MCF 10A (cell line): ENCODE data around the gene NISCH. TPM values are rescaled to one million over a fixed set of nuclear protein-coding genes. Genes with fewer than 3 reads are reported as not detected.

Experiments
- BruUV-seq: library from RNA; stranded (reverse); fragments of 400-500 nt; replicated peaks from 2 replicates; lab custom pipeline; 2021; lab: Mats Ljungman, UMichigan
- CTCF ChIA-PET: fragments of 300-600 bp; sonication (Branson Sonifier 250); formaldehyde crosslinking; extraction: SDS; loops from one replicate; lab custom pipeline; 2021; ENCODE audit warnings: antibody characterized with exemption, inconsistent platforms; lab: Yijun Ruan, JAX
- POLR2A ChIA-PET: fragments of 300-600, 350-650 bp; sonication (Branson Sonifier 250); formaldehyde crosslinking; extraction: SDS; loops from one replicate; lab custom pipeline; 2020; ENCODE audit warnings: antibody characterized with exemption, inconsistent platforms; lab: Yijun Ruan, JAX
- DNase-seq: peaks from one replicate; pipeline ENCODE4 v3.0.0-alpha.2; 2018; ENCODE audit not compliant: unreplicated experiment
- H3K27ac Mint-ChIP-seq: one replicate; pipeline ENCODE4 v1.8.0; 2022; ENCODE audit warnings: mild to moderate bottlenecking, low read depth, mixed read lengths; ENCODE audit not compliant: unreplicated experiment
- H3K27me3 Mint-ChIP-seq: one replicate; pipeline ENCODE4 v1.8.0; 2022; ENCODE audit warnings: mixed read lengths; ENCODE audit not compliant: insufficient read depth, unreplicated experiment
- H3K36me3 Mint-ChIP-seq: one replicate; pipeline ENCODE4 v1.8.0; 2022; ENCODE audit warnings: mild to moderate bottlenecking, moderate library complexity, mixed read lengths; ENCODE audit not compliant: insufficient read depth, unreplicated experiment
- H3K4me1 Mint-ChIP-seq: one replicate; pipeline ENCODE4 v1.8.0; 2022; ENCODE audit warnings: mixed read lengths; ENCODE audit not compliant: insufficient read depth, unreplicated experiment
- H3K4me3 Mint-ChIP-seq: one replicate; pipeline ENCODE4 v1.8.0; 2022; ENCODE audit warnings: mild to moderate bottlenecking, moderate library complexity, mixed read lengths; ENCODE audit not compliant: unreplicated experiment
- H3K9me3 Mint-ChIP-seq: one replicate; pipeline ENCODE4 v1.8.0; 2022; ENCODE audit warnings: mixed read lengths; ENCODE audit not compliant: unreplicated experiment
- CTCF ChIP-seq: fragments of 200-600 bp; IDR thresholded peaks from one replicate; pipeline ENCODE4 v1.8.0; 2022; ENCODE audit warnings: antibody characterized with exemption, mild to moderate bottlenecking; ENCODE audit not compliant: unreplicated experiment
- intact Hi-C: fragments of 100-400 bp; cut with micrococcal nuclease; formaldehyde crosslinking; loops from 2 replicates; pipeline ENCODE4 v1.14.1; 2022
- total RNA-seq: library from RNA; stranded (reverse); gene quantifications from 2 replicates; pipeline ENCODE4 v1.2.3, GENCODE V29; 2022

Gene NISCH
- total RNA-seq, 1 experiment from 2014 or later = 60.5 TPM

GRCh38 chr3:52429779-52430415, 25.5 kb upstream of the NISCH start:
- peaks cover 11% of the 10 kb centered on the region for H3K27me3 Mint-ChIP-seq
- no peak for TF ChIP-seq CTCF
- no TSS peak for BruUV-seq
- POLR2A ChIA-PET = interaction anchor here (1.1 kb wide), 1 partner anchor 19 kb away, joined by 3 read pairs; no protein-coding TSS in a partner anchor
- no peaks in the 10 kb centered on the region for H3K9me3 Mint-ChIP-seq
- DNase-seq = no peak
- H3K4me3 Mint-ChIP-seq = no peak overlapping the region
- H3K4me1 Mint-ChIP-seq = peaks cover 8% of the 10 kb centered on the region
- CTCF ChIA-PET = interaction anchor here (0.5 to 17.8 kb wide), 10 partner anchors 9 to 790 kb away, joined by 3 to 278 read pairs (median 14); partner anchors contain the start of gene SEMA3G
- no peaks in the 10 kb centered on the region for H3K36me3 Mint-ChIP-seq
- intact Hi-C loops = loop anchor here (2.0 kb wide), 1 partner anchor 643 kb away; no protein-coding TSS in a partner anchor
- no peak overlapping the region for H3K27ac Mint-ChIP-seq

- Mint-ChIP-seq H3K27ac (no peak overlapping the region), H3K9me3 (no peaks in the 10 kb centered on the region), H3K4me3 (no peak overlapping the region), H3K36me3 (no peaks in the 10 kb centered on the region), H3K27me3 (peaks cover 11% of the 10 kb centered on the region), H3K4me1 (peaks cover 8% of the 10 kb centered on the region)
- ChIA-PET POLR2A (interaction anchor here (1.1 kb wide), 1 partner anchor 18 kb away, joined by 3 read pairs; no protein-coding TSS in a partner anchor), CTCF (interaction anchor here (0.5 to 17.8 kb wide), 3 partner anchors 9 to 789 kb away, joined by 3 to 278 read pairs (median 35); partner anchors contain the start of gene SEMA3G)
- TF ChIP-seq CTCF = no peak
- DNase-seq = no peak
- BruUV-seq = no TSS peak
- intact Hi-C loops = no loop called here
Measured at GRCh38 chr3:52430416-52430810, 25.0 kb upstream of the NISCH start.

- H3K4me3 Mint-ChIP-seq = no peak overlapping the region
- H3K4me1 Mint-ChIP-seq = peaks cover 8% of the 10 kb centered on the region
- no peak overlapping the region for H3K27ac Mint-ChIP-seq
Measured at GRCh38 chr3:52431459-52432223, 23.8 kb upstream of the NISCH start.

More at GRCh38 chr3:52431459-52432223, 23.8 kb upstream of the NISCH start:
- no peak for DNase-seq
- TF ChIP-seq CTCF = no peak
- CTCF ChIA-PET = interaction anchor here (0.7 to 17.8 kb wide), 3 partner anchors 9 to 19 kb away, joined by 3 to 278 read pairs (median 4); partner anchors contain the start of gene SEMA3G
- no TSS peak for BruUV-seq
- Mint-ChIP-seq H3K36me3 (no peaks in the 10 kb centered on the region), H3K27me3 (peaks cover 11% of the 10 kb centered on the region), H3K9me3 (no peaks in the 10 kb centered on the region)
- POLR2A ChIA-PET = interaction anchor here (0.6 to 0.7 kb wide), 2 partner anchors 16 to 123 kb away, joined by 3 read pairs; no protein-coding TSS in a partner anchor
- intact Hi-C loops = no loop called here
